NCI-H1092 treated with DMSO at 0.1 percent for 48 hours (cell line): ENCODE measurements around the gene SIGLEC8.
"Not testable (repeated sequence)": the region's sequence is repeated elsewhere in the genome, so short reads cannot be mapped to it uniquely, and the experiment has no call there.

Experiments
- DNase-seq: peaks from one replicate; lab custom pipeline; 2025; lab: John Stamatoyannopoulos, UW

SIGLEC8 gene

DNA sequence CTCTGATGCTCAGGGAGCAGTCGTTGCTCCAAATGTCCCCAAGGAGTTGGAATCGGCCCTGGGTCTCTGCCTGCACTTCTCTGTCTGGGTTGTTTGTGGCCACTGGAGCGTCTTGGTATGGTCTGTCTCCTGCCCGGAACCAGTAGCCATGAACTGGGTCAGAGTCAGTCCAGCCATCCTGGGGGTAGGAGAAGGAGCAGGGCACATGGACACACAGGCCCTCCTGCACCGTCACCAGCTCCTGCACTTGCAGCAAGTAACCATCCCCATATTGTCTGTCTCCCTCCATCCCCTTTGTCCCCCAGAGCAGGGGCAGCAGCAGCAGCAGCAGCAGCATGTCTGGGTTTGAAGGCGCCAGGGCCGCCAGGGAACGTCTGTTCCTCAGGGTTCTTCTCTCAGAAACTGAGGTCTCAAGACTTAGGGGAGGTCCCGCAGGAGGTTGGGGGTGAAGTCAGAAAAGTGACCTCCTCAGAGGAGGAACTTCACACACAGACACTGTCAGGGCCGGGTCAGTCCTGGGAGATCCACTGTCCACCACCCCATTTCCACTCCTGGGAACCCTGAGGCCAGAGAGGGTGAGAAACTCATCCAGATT lies at the start of gene SIGLEC8:
SIGLEC8 (minus strand) TSS at position 404 of the 595 bp plus-strand sequence; CDS start at position 337, 67 bp downstream.
- no peak for DNase-seq

GRCh38 chr19:51507640-51508058 lies 49.4 kb upstream of the SIGLEC8 start:
- DNase-seq: no peak

DNA sequence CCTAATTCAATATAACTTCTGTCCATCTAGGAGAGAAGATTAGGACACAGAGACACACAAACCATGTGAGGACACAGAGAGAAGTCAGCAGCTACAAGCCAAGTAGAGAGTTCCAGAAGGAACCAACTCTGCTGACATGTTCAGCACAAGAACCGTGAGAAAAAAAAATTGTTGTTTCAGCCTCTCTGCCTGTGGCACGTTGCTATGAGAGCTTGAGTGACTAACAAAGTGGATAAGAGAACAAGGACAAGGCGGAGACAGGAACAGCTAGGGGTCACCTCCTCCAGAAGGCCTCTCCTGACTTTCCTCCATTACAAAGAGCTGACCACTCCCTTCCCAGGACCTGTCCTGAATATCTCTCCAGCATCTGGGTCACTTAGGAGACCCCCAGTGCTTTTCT lies 48.9 kb upstream of the SIGLEC8 start:
- no peak for DNase-seq

DNA sequence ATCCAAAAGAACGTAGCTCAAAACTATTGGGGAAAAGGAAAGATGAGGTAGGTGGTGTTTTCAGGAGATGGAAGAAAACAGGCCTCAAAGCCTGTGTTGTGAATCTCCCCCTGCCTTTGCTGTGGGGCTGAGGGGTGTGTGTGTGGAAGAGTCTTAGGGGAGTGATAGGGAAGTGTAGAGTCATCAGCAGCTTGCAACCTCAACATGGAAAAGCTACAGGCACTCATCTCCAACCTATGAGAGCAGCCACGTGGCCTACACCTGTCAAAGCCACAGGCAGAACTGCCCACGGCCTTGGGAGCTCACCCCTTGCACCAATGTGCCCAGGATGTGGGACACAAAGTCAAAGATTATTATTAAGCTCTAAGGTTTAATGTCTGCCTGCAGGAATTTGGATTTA lies 47.6 kb upstream of the SIGLEC8 start:
- DNase-seq: no peak

GRCh38 chr19:51503896-51504295 lies 45.6 kb upstream of the SIGLEC8 start:
- no peak for DNase-seq

- DNase-seq: no peak
These were observed 45.1 kb upstream of the SIGLEC8 start for GRCh38 chr19:51503286-51503817.

DNA sequence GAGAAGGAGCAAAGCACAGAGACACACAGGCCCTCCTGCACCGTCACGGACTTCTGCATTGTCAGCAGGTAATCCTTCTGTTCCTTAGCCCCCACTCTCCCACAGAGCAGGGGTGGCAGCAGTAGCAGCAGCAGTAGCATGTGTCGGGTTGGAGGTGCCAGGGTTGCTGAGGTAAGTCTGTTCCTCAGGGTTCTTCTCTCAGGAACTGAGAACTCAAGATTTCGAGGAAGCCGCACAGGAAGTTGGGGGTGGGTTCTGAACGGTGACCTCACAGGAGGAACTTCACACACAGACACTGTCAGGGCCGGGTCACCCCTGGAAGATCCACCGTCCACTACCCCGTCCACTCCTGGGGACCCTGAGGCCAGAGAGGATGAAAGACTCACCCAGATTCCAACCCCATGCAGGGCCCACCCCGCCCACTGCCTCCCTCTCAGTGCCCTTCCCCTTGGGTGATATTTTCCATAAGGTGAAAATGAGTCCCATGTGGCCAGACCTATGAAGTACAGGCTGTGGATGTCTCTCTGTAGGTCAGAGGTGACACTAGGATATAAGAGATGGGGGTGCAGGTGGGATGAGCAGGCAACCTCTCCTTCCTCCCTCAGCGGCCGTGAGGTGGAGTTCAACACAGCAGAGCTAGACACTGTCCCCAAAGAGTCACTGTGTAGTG lies 43.5 kb upstream of the SIGLEC8 start, which contains the start of gene SIGLEC12:
SIGLEC12 (minus strand) TSS at position 207 of the 670 bp plus-strand sequence; CDS start at position 140, 67 bp downstream.
- DNase-seq: no peak

- not testable (repeated sequence) for DNase-seq
These were observed 42.7 kb upstream of the SIGLEC8 start for GRCh38 chr19:51500931-51501330.

GRCh38 chr19:51497666-51498065 lies 39.4 kb upstream of the SIGLEC8 start:
- no peak for DNase-seq

DNA sequence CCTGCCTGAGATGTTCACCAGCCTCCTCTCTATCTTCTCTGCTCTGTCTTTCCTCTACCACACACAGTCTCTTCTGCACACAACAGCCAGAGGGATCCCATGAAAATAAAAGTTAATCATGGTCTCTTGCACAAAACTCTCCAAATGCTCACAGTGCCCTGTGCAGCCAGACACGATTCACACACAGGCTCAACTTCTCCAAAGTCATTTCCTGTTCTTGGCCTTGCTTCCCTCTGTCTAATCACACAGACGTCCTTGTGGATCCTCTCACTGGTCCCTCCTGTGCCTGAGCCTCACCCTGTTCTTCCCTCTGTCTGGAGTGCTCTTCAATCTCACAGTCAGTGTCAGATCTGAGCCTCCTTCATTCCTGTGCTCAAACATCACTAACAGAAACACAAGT lies 35.5 kb upstream of the SIGLEC8 start:
- no peak for DNase-seq

- DNase-seq: no peak
These were observed 33.3 kb upstream of the SIGLEC8 start for GRCh38 chr19:51491586-51491985.

GRCh38 chr19:51490676-51491075 lies 32.4 kb upstream of the SIGLEC8 start:
- DNase-seq: no peak

GRCh38 chr19:51489113-51489512 lies 30.9 kb upstream of the SIGLEC8 start:
- DNase-seq: no peak

GRCh38 chr19:51488491-51488890 lies 30.2 kb upstream of the SIGLEC8 start:
- DNase-seq: no peak

- no peak for DNase-seq
These were observed 27.9 kb upstream of the SIGLEC8 start for GRCh38 chr19:51485960-51486660.

DNA sequence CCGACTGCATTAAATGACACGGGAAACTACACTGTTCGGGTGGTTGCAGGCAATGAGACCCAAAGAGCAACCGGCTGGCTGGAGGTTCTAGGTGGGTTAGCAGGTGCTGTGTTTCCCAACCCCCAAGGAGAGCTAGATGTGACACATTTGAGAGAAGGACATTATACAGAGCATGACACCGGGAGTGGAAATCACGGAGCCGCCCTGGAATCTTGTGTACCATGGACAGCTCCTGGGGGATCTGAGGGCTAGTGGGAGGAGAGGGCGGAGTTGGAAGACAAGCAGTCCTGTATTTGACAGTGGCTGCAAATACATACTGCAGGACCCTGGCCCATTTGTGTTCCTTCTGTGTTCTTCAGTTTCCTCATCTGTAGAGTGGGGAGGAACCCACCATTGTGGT lies 22.3 kb upstream of the SIGLEC8 start:
- DNase-seq: no peak

GRCh38 chr19:51479531-51480331 lies 21.5 kb upstream of the SIGLEC8 start:
- DNase-seq: no peak

DNA sequence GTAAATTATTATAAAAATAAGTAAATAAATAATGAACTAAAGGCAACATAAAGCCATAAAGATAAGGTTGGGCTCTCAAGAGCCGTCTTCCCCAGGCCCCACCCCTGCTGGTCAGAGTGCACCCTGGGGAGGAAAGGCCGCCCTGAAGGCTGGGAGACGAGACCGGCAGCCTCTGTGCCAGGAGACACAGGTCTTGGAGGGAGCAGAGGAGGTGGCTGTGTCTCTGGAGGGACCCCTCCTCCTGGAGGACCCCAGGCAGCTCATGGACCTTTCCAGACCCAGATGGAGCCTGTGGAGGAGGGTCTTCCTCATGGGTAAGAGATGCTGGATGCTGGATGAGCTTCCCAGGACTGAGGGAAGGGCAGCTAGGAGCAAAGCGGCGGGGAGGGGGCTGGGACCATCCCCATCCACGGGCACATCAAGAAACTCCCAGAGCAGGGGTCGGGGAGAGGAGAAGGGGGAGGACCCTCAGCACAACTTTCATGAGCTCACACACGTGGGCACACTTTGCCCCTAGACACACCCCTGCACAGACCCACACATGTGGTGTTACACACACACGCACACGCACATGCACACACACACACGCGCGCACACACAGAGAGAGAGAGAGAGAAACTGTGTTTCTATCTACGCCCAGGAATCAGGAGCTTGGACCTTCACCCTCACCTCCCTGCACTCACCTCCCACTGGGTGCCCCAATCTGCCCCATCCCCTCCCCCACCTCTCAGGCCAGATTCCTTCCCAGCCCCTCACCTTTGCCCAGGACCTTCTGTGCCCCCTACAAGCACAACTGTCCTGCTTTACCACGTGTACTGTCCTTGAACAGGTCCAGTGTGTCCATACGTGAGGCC lies 20.4 kb upstream of the SIGLEC8 start, which contains the start of gene CEACAM18:
CEACAM18 (plus strand) TSS at position 159 of the 854 bp plus-strand sequence.
- no peak for DNase-seq

GRCh38 chr19:51477344-51477743 lies 19.1 kb upstream of the SIGLEC8 start:
- no peak for DNase-seq

DNA sequence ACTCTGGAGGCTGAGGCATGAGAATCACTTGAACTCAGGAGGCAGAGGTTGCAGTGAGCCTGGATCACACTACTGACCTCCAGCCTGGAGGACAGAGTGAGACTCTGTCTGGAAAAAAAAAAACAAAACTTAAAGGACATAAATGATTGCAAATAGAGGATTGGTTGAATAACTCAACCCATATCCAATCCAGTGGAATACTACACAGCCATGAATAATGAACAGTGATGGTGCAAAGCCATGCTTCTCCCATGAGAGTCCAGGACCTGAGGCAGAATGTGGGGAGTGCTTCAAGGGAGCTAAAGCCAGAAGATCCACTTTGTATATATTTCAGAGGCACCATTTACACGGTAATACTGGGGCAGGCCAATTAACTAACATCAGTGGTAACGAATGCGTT lies 17.9 kb upstream of the SIGLEC8 start:
- DNase-seq: no peak
